Measurements from ENCODE around the gene OLFM4.

DNA sequence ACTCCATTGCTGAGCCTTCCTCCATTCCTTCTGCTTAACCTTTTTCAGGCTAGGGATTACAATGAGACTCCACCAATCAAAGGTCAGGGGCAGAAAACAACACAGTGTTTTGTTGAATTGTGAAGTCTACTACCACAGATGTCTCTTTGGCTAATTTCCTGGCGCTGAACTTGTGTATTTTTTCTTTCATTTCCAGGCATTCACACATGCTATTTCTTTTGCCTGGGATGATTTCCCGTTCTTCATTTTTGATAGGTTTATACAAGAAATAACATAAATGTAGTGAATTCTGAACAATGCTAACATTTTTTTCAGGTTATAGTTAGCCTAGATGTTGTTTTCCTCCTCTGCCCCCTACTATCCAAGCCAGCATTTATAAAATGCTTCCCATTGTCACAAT, 64.3 kb downstream of the OLFM4 start:
- TF ChIP-seq, protein P1, sequence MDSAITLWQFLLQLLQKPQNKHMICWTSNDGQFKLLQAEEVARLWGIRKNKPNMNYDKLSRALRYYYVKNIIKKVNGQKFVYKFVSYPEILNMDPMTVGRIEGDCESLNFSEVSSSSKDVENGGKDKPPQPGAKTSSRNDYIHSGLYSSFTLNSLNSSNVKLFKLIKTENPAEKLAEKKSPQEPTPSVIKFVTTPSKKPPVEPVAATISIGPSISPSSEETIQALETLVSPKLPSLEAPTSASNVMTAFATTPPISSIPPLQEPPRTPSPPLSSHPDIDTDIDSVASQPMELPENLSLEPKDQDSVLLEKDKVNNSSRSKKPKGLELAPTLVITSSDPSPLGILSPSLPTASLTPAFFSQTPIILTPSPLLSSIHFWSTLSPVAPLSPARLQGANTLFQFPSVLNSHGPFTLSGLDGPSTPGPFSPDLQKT (IDR thresholded peaks at IDR 0.05; ENCODE audit: borderline replicate concordance, low read depth, low read length), result no peak
- TF ChIP-seq, protein P2, sequence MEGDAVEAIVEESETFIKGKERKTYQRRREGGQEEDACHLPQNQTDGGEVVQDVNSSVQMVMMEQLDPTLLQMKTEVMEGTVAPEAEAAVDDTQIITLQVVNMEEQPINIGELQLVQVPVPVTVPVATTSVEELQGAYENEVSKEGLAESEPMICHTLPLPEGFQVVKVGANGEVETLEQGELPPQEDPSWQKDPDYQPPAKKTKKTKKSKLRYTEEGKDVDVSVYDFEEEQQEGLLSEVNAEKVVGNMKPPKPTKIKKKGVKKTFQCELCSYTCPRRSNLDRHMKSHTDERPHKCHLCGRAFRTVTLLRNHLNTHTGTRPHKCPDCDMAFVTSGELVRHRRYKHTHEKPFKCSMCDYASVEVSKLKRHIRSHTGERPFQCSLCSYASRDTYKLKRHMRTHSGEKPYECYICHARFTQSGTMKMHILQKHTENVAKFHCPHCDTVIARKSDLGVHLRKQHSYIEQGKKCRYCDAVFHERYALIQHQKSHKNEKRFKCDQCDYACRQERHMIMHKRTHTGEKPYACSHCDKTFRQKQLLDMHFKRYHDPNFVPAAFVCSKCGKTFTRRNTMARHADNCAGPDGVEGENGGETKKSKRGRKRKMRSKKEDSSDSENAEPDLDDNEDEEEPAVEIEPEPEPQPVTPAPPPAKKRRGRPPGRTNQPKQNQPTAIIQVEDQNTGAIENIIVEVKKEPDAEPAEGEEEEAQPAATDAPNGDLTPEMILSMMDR (tag by site-specific recombination; IDR thresholded peaks at IDR 0.05), result no peak
- no peak for TF ChIP-seq ZNF791 (tag by site-specific recombination; IDR thresholded peaks at IDR 0.05)
- TF ChIP-seq ZNF292 (tag by site-specific recombination; IDR thresholded peaks at IDR 0.05; ENCODE audit: borderline replicate concordance, low read depth), result no peak
- TF ChIP-seq ZNF274 (IDR thresholded peaks at IDR 0.05; ENCODE audit: low read length), result no peak
- TF ChIP-seq ZNF274 (tag by site-specific recombination; IDR thresholded peaks at IDR 0.05; ENCODE audit: borderline replicate concordance), result no peak
- TF ChIP-seq ZNF169 (tag by site-specific recombination; IDR thresholded peaks at IDR 0.05), result no peak
- no peak for TF ChIP-seq SETDB1 (IDR thresholded peaks at IDR 0.05; ENCODE audit: insufficient read length, low read length)
- no peak for TF ChIP-seq ZNF670 (tag by site-specific recombination; IDR thresholded peaks at IDR 0.05; ENCODE audit: low read depth)
- TF ChIP-seq, protein P3, sequence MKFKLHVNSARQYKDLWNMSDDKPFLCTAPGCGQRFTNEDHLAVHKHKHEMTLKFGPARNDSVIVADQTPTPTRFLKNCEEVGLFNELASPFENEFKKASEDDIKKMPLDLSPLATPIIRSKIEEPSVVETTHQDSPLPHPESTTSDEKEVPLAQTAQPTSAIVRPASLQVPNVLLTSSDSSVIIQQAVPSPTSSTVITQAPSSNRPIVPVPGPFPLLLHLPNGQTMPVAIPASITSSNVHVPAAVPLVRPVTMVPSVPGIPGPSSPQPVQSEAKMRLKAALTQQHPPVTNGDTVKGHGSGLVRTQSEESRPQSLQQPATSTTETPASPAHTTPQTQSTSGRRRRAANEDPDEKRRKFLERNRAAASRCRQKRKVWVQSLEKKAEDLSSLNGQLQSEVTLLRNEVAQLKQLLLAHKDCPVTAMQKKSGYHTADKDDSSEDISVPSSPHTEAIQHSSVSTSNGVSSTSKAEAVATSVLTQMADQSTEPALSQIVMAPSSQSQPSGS (tag by site-specific recombination; IDR thresholded peaks at IDR 0.05; ENCODE audit: low read depth), result no peak
- no peak for TF ChIP-seq ZBTB7A (tag by site-specific recombination; IDR thresholded peaks at IDR 0.05; ENCODE audit: low read depth)
- no peak for TF ChIP-seq ZNF560 (tag by site-specific recombination; IDR thresholded peaks at IDR 0.05; ENCODE audit: borderline replicate concordance)
- no peak for TF ChIP-seq OSR2 (tag by site-specific recombination; IDR thresholded peaks at IDR 0.05)
- TF ChIP-seq, protein P4, sequence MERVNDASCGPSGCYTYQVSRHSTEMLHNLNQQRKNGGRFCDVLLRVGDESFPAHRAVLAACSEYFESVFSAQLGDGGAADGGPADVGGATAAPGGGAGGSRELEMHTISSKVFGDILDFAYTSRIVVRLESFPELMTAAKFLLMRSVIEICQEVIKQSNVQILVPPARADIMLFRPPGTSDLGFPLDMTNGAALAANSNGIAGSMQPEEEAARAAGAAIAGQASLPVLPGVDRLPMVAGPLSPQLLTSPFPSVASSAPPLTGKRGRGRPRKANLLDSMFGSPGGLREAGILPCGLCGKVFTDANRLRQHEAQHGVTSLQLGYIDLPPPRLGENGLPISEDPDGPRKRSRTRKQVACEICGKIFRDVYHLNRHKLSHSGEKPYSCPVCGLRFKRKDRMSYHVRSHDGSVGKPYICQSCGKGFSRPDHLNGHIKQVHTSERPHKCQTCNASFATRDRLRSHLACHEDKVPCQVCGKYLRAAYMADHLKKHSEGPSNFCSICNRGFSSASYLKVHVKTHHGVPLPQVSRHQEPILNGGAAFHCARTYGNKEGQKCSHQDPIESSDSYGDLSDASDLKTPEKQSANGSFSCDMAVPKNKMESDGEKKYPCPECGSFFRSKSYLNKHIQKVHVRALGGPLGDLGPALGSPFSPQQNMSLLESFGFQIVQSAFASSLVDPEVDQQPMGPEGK (tag by site-specific recombination; IDR thresholded peaks at IDR 0.05), result no peak
- TF ChIP-seq, protein P5, sequence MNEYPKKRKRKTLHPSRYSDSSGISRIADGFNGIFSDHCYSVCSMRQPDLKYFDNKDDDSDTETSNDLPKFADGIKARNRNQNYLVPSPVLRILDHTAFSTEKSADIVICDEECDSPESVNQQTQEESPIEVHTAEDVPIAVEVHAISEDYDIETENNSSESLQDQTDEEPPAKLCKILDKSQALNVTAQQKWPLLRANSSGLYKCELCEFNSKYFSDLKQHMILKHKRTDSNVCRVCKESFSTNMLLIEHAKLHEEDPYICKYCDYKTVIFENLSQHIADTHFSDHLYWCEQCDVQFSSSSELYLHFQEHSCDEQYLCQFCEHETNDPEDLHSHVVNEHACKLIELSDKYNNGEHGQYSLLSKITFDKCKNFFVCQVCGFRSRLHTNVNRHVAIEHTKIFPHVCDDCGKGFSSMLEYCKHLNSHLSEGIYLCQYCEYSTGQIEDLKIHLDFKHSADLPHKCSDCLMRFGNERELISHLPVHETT (tag by site-specific recombination; IDR thresholded peaks at IDR 0.05), result no peak

Measured in HEK293 (cell line).